PC-9 (cell line): ENCODE measurements around the gene BOK.

ENCODE experiments used
- EZH2 ChIP-seq: fragments of 200-600 bp; sonication (generic); IDR thresholded peaks from 2 replicates; pipeline ENCODE4 v1.8.0; 2017; ENCODE audit warnings: antibody characterized with exemption, low read depth
- TF ChIP-seq, protein P1 (sequence below): fragments of 200-600 bp; sonication (generic); conservative IDR thresholded peaks from 2 replicates; pipeline ENCODE4 v1.6.1; 2017; ENCODE audit warnings: mixed run types, antibody characterized with exemption, mild to moderate bottlenecking, moderate library complexity

DNA sequence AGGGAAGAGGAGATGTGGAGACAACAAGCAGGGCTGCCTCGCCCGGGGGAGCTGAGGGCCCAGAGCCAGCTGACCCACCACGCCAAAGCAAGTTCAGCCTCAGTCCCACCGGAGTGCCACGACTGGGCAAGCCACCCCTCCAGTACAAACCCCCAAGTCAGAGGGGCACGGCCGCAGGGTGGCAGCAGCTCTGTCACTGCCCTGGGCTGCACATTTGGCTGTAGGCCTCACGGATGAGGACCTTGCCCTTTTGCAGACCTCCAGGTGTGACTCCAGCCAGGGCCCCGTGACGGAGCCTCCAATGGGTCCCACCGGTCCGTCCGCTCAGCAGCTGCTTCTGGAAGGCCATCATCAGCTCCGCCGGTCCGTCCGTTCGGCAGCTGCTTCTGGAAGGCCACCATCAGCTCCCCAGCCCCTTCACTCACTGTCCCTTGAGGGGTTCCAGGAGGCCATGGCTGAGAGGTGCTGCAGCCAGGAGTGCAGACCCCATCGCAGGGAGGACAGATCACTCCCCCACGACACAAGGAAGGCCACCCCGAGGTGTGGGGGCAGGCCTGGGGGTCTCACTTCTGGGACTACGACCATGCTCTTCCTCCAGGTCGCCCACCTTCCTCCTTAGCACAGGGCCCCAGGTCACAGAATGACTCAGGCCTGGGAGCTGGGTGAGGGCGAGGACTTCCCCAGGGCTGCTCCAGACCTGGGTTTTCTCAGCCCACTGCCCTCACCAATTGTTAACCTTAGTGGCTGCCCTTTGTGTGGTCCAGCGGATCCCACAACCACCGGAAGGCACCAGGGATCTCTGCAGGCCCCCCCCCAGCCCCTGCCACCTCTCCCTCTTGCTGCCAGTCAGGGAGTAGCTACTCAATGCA is 25.6 kb upstream of the BOK start:
- no peak for TF ChIP-seq EZH2
- TF ChIP-seq, protein P1, sequence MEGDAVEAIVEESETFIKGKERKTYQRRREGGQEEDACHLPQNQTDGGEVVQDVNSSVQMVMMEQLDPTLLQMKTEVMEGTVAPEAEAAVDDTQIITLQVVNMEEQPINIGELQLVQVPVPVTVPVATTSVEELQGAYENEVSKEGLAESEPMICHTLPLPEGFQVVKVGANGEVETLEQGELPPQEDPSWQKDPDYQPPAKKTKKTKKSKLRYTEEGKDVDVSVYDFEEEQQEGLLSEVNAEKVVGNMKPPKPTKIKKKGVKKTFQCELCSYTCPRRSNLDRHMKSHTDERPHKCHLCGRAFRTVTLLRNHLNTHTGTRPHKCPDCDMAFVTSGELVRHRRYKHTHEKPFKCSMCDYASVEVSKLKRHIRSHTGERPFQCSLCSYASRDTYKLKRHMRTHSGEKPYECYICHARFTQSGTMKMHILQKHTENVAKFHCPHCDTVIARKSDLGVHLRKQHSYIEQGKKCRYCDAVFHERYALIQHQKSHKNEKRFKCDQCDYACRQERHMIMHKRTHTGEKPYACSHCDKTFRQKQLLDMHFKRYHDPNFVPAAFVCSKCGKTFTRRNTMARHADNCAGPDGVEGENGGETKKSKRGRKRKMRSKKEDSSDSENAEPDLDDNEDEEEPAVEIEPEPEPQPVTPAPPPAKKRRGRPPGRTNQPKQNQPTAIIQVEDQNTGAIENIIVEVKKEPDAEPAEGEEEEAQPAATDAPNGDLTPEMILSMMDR: no peak
